AG04449 (cell line): Measurements from ENCODE around the gene TMC1.
"Not testable (repeated sequence)": the region's sequence is repeated elsewhere in the genome, so short reads cannot be mapped to it uniquely, and the experiment has no call there.

Source experiments
- CTCF ChIA-PET: fragments of 350-600 bp; formaldehyde crosslinking; extraction: SDS; loops from one replicate; lab custom pipeline; 2021; ENCODE audit warnings: antibody characterized with exemption; lab: Yijun Ruan, JAX
- POLR2A ChIA-PET: fragments of 400-600, 350-600 bp; formaldehyde crosslinking; extraction: SDS; loops from one replicate; lab custom pipeline; 2020; ENCODE audit warnings: antibody characterized with exemption, inconsistent platforms; lab: Yijun Ruan, JAX
- DNase-seq: peaks from one replicate; pipeline ENCODE4 v3.0.0-alpha.2; 2010; ENCODE audit warnings: low read depth, low spot score
- H3K4me3 ChIP-seq: 2 replicates; pipeline ENCODE4 v1.5.1; 2011; ENCODE audit warnings: low read depth, mild to moderate bottlenecking, control low read depth, low read length
- TF ChIP-seq, protein P1 (sequence below): IDR thresholded peaks from one replicate; pipeline ENCODE4 v1.5.1; 2011; ENCODE audit warnings: mild to moderate bottlenecking, moderate library complexity, low read length, control low read depth, inconsistent platforms; ENCODE audit not compliant: insufficient read depth; ENCODE audit errors: missing control alignments

The TMC1 gene

DNA sequence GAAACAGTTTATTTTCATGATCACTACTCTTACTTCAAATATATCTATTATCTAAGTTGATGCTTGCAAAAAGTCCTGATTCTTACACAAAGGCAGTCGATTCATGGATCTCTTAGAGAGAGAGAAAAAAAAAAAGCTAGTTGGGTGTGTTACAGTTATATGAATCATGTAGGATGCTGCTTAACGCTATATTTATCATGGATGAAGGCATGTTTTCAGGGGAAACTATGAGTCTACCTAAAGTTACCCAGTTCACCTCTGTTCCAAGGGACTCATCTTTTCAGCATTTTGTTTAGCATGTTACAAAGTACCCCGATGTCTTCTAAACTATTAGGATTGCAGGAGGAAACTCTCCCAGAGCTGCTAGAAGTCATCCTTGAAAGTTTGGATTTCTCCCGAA, 13.5 kb downstream of the TMC1 start:
- H3K4me3 ChIP-seq = no peak overlapping the region
- no peak for DNase-seq
- TF ChIP-seq, protein P1, sequence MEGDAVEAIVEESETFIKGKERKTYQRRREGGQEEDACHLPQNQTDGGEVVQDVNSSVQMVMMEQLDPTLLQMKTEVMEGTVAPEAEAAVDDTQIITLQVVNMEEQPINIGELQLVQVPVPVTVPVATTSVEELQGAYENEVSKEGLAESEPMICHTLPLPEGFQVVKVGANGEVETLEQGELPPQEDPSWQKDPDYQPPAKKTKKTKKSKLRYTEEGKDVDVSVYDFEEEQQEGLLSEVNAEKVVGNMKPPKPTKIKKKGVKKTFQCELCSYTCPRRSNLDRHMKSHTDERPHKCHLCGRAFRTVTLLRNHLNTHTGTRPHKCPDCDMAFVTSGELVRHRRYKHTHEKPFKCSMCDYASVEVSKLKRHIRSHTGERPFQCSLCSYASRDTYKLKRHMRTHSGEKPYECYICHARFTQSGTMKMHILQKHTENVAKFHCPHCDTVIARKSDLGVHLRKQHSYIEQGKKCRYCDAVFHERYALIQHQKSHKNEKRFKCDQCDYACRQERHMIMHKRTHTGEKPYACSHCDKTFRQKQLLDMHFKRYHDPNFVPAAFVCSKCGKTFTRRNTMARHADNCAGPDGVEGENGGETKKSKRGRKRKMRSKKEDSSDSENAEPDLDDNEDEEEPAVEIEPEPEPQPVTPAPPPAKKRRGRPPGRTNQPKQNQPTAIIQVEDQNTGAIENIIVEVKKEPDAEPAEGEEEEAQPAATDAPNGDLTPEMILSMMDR = no peak
- POLR2A ChIA-PET = interaction anchor here (1.0 kb wide), 1 partner anchor 9 kb away, joined by 3 read pairs; no protein-coding TSS in a partner anchor
- CTCF ChIA-PET = no interaction called here

DNA sequence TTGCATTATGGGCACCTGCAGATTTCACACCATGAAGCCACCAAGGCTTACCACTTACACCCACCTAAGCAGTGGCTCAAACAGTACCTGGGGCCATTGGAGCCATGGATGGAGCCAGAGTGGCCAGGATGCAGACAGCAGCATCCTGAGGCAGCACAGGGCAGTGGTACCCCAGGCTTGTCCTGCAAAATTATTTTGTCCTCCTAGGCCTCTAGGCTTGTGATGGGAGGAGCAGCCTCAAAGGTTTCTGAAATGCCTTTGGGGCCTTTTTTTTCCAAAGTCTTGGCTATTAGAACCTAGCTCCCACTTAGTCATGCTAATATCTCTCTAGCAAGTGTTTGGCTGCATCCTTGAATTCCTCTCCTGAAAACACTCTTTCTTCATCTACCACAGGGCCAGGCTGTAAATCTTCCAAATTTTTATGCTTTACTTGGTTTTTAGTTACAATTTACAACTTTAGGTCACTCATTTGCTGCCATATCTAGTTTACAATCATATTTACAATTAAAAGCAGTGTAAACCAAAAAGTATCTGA, 15.7 kb downstream of the TMC1 start:
- no peak overlapping the region for H3K4me3 ChIP-seq
- ChIA-PET POLR2A (interaction anchor here (1.2 kb wide), 1 partner anchor 172 kb away, joined by 3 read pairs; the partner anchor contains the start of gene ZFAND5), CTCF (interaction anchor here (0.6 to 0.7 kb wide), 2 partner anchors 11 to 323 kb away, joined by 3 read pairs; no protein-coding TSS in a partner anchor)
- DNase-seq = no peak
- TF ChIP-seq, protein P1 = no peak

DNA sequence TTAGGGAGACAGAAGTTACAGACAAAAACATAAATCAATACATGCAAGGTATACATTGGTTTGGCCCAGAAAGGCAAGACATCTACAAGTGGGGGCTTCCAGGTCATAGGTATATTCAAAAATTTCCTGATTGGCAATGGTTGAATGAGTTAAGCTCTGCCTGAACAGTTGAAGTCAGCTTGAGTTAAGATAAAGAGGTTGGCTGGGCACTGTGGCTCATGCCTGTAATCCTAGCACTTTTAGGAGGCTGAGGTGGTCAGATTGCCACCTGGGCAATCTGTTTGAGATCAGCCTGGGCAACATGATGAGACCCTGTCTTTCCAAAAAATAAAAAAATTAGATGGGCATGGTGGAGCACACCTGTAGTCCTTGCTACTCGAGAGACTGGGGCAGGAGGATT, 16.3 kb downstream of the TMC1 start:
- no peak overlapping the region for H3K4me3 ChIP-seq
- TF ChIP-seq, protein P1 = no peak
- ChIA-PET CTCF (interaction anchor here (0.6 to 0.7 kb wide), 2 partner anchors 11 to 323 kb away, joined by 3 read pairs; no protein-coding TSS in a partner anchor), POLR2A (interaction anchor here (1.2 kb wide), 1 partner anchor 172 kb away, joined by 3 read pairs; the partner anchor contains the start of gene ZFAND5)
- DNase-seq = no peak

DNA sequence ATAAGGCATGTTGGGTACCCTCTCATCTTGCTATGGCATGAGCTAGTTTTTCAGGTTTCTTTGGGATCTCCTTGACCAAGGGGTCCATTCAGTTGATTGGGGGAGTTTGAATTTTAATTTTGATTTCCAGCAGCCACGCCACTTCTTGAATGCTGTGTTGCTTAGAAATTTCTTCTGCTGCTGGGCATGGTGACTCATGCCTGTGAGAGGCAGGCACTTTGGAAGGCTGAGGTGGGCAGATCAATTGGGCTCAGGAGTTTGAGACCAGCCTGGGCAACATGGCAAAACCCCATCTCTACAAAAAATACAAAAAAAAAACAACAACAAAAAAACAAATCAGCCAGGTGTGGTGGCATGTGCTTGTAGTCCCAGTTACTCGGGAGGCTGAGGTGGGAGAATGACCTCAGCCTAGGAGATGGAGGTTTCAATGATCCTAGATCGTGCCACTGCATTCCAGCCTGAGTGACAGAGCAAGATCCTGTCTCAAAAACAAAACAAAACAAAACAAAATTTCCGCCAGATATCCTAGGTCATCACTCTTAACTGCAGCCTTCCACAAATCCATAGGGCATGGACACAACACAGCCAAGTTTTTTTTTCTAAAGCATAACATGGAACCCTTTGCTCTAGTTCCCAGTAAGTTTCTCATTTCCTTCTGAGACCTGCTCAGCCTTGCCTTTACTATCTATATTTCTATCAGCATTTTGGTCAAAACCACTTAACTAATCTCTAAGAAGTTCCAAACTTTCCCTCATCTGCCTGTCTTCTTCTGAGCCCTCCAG, 17.7 kb downstream of the TMC1 start:
- no peak overlapping the region for H3K4me3 ChIP-seq
- ChIA-PET POLR2A (no interaction called here), CTCF (no interaction called here)
- TF ChIP-seq, protein P1 = no peak
- no peak for DNase-seq

DNA sequence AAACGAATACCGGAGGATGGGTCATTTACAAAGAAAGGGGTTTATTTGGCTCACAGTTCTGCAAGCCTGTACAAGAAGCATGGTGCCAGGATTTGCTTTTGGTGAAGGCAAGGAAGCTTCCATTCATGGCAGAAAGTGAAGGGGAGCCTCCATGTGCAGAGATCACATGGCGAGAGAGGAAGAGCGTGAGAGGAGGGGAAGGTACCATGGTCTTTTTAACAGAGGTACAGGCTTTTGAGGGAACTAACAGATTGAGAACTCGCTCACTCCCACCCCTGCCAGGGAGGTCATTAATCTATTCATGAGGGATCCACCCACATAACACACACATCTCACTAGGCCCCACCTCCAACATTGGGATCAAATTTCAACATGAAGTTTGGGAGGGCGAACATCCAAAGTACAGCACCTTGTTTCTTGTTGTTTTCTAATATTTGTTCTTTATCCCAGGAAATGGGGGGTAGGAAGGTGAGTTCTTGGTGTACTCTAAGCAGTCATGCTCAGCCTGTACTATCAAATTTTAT, 18.5 kb downstream of the TMC1 start:
- TF ChIP-seq, protein P1 = no peak
- no peak for DNase-seq
- POLR2A ChIA-PET = interaction anchor here (1.7 kb wide), 1 partner anchor 175 kb away, joined by 8 read pairs; the partner anchor contains the start of gene ZFAND5
- H3K4me3 ChIP-seq = no peak overlapping the region
- CTCF ChIA-PET = no interaction called here

DNA sequence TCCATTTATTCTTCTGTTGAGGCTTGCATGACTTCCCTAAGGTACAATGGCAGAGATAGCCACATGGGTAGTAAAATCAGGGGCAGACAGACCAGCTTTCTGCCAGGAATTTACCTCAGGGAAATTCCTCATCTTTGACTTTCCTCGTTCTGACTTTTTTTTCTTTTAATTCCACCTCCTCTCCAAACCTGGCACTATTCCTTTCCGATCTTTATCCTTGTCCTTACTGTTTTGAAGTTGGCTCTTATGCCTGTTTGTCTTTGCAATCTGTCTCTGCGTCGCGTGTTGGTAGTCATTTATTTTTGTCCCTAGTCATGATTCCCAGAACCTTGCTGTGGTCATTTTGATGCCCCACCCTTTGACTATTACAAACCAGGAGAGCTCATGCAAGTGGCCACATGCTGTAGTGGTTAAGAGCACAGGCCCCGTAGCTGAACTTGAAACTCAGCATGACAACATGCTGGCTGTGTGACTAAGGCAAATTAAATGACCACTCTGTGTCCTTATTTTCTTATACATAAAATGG, 19.0 kb downstream of the TMC1 start:
- TF ChIP-seq, protein P1 = no peak
- CTCF ChIA-PET = no interaction called here
- no peak overlapping the region for H3K4me3 ChIP-seq

DNA sequence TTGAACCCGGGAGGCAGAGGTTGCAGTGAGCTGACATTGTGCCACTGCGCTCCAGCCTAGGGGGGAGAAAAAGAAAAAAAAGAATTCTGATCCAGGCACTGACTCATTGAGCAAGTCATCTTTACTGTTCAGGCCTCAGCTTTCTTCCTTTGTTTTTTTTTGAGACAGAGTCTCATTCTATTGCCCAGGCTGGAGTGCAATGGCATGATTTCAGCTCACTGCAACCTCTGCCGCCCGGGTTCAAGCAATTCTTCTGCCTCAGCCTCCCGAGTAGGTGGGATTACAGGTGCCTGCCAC, 21.1 kb downstream of the TMC1 start:
- ChIA-PET POLR2A (interaction anchor here (1.3 to 1.6 kb wide), 2 partner anchors 11 to 178 kb away, joined by 8 read pairs; partner anchors contain the start of gene ZFAND5), CTCF (interaction anchor here (1.4 kb wide), 1 partner anchor 250 kb away, joined by 3 read pairs; no protein-coding TSS in a partner anchor)
- DNase-seq, H3K4me3 ChIP-seq: not testable (repeated sequence)

More for the DNA sequence above, 19.0 kb downstream of the TMC1 start:
- POLR2A ChIA-PET = interaction anchor here (1.7 kb wide), 1 partner anchor 175 kb away, joined by 8 read pairs; the partner anchor contains the start of gene ZFAND5
- no peak for DNase-seq
